GM18868 (cell line): Measurements from ENCODE around the gene LRRC31.

Experiments used
- ATAC-seq: cut with Tn5 transposase; IDR thresholded peaks from one replicate; pipeline ENCODE4 v1.9.1; 2021; ENCODE audit warnings: mild to moderate bottlenecking, moderate library complexity; ENCODE audit not compliant: unreplicated experiment

LRRC31 gene

GRCh38 chr3:169864270-169864669 is 5.5 kb downstream of the LRRC31 start:
- ATAC-seq, result no peak

GRCh38 chr3:169863458-169863899 is 6.3 kb downstream of the LRRC31 start:
- ATAC-seq, result no peak

- ATAC-seq, result no peak
Measured at GRCh38 chr3:169861871-169862270, 7.9 kb downstream of the LRRC31 start.

GRCh38 chr3:169857811-169858210 is 11.9 kb downstream of the LRRC31 start:
- no peak for ATAC-seq

- ATAC-seq, result no peak
Measured at GRCh38 chr3:169855514-169855913, 14.2 kb downstream of the LRRC31 start.

- ATAC-seq, result no peak
Measured at GRCh38 chr3:169850618-169851017, 19.1 kb downstream of the LRRC31 start.

DNA sequence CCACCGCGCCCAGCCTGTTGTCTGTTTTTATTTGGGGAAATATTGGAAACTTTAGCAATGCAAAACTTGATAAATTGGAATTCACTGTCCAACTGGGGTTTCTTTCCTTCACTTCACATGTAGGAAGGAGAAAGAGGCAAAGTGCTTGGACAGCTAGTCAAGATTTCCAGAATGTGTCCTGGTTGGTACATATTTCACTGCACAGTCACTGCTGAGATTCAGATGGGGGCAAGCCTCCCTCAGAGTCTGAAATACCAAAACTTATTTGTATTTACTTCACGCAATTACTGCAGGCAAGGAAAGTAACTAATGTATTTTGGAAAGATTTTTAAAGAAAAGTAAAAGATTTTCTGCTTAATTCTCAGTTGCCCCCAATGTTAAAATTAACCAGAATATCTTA is 21.0 kb downstream of the LRRC31 start:
- ATAC-seq, result no peak

DNA sequence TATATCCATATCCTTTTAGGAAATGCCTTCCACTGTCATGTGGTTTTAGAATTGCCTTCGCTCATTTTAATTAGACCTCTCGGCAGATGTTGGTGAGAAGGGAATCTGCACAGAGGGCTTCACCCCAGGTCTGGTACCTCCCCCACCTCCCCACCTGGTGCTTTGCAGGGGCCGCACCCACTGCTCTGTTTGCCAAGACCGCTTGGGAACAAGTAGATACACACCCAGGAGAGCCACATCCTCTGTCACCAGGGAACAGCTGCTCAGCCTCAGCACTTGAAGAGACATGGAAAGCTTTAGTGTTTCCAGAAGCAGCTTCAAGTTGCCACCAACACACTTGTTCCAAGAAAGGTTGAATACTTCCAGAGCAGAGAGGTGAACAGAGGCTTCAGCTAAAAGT is 21.8 kb downstream of the LRRC31 start:
- no peak for ATAC-seq

DNA sequence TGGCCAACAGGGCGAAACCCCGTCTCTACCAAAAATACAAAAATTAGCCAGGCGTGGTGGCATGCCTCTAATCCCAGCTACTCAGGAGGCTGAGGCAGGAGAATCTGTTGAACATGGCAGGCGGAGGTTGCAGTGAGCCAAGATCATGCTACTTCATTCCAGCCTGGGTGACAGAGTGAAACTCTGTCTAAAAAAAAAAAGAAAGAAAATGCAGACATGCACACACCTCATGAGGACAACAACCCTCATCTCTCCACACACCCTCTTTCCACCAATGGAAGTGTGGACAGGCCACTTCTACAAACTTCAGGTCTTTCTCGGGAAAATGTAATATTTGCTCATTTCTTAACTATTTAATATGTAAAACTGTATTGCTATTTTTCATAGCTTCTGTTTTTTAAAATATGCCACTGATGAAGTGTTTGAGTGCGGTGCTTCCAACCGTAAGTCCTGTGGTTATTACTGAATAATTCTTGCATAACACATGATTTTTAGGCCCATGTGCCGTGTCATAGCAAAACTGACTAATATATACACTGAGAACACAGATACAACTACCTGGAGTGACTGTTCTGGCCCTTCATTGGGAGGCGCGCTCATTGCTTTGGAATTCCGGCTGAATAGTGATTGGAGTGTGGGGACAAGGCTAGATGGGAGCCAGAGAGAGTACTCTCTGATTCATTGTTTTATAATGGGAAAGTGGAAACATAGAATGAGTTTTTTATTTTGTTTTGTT is 23.1 kb downstream of the LRRC31 start:
- ATAC-seq, result peak; percentile 99

- ATAC-seq, result no peak
Measured at GRCh38 chr3:169842960-169843359, 26.8 kb downstream of the LRRC31 start.

DNA sequence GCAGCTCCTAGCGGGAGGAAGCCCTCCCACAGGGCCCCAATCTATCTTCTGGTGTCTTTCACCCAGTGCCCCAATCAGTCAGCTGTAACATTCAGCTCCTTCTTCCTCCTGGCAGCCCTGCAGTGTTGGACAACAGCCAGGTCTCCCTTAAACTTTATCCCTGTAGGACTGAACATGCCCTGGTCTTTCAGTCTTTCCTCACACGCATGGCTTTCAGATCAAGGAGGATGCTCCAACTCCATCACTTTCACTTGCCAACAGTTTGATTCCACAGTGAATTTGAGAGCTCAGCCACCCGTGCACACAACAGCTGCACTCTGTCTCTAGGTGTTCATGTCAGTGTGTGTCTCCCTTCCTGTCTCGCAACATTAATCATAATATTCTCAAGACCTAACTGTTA is 28.6 kb downstream of the LRRC31 start:
- peak; percentile 89 for ATAC-seq

- ATAC-seq, result no peak
Measured at GRCh38 chr3:169838511-169839030, 31.2 kb downstream of the LRRC31 start.

- ATAC-seq, result no peak
Measured at GRCh38 chr3:169836942-169837275, 32.8 kb downstream of the LRRC31 start.

DNA sequence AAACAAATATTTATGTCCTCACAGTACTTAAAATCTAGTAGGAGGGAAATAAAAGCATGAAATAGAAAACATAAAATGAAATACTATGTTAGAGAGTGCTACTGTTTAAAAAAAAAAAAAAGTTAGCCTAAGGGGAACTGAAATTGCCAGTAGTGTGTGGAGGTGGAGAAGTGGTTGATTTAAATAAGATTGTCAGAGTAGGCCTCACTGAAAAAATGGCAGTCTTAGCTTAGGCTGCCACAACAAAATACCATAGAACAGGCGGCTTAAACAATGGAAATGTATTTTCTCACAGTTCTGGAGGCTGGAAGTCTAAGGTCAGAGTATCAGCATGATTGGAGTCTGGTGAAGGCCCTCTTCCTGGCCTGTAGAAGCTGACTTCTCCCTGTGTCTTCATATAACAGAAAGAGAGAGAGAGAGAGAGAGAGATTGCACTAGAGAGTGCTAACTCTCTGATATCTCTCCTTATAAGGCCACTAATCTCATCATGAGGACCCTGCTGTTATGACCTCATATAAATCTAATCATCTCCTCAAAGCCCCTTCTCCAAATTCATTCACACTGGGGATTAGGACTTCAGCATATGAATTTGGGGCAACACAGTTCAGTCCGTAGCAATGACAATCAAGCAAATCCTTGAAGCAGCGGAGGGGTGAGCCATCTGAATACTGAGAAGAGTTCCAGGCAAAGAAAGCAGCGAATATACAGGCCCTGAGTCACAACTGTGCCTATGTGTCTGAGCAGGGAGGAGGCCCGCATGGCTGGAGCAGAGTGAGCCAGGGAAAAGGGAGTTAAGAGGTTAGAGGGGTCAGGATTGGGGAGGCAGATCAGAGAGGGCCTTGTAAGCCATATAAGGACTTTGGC is 33.4 kb downstream of the LRRC31 start:
- ATAC-seq, result peak; percentile 87

GRCh38 chr3:169835533-169835932 is 34.2 kb downstream of the LRRC31 start:
- peak; percentile 11 for ATAC-seq

GRCh38 chr3:169827712-169828111 is 42.0 kb downstream of the LRRC31 start:
- no peak for ATAC-seq

- no peak for ATAC-seq
Measured at GRCh38 chr3:169825316-169825715, 44.4 kb downstream of the LRRC31 start.

- no peak for ATAC-seq
Measured at GRCh38 chr3:169822983-169823382, 46.8 kb downstream of the LRRC31 start.

DNA sequence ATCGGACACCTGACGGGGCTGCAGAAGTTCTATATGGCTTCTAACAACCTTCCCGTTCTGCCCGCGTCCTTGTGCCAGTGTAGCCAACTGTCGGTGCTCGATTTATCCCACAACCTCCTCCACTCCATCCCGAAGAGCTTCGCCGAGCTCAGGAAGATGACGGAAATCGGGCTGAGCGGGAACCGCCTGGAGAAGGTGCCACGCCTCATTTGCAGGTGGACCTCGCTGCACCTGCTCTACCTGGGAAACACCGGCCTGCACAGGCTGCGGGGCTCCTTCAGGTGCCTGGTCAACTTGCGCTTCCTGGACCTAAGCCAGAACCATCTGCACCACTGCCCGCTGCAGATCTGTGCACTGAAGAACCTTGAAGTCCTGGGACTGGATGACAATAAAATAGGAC is 47.2 kb downstream of the LRRC31 start:
- no peak for ATAC-seq

- ATAC-seq, result no peak
Measured at GRCh38 chr3:169822091-169822490, 47.6 kb downstream of the LRRC31 start.

DNA sequence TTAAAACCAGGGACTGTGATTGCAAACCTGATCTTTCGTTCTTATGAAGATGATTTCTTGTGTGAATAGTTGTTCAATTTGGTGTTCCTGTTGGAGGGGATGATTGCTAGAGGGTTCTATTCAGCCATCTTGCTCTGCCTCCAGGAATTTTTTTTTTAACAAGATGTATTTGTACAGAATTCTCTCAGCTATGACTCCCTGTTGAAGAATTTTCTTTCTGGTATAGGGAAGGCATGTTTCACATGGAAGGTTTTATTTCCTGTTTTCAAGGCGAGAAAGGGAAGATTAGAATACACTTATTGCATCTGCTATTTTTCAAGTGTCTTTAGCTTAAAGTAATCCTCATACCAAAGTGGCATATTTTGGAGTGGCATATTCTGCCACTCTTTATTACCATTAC is 51.4 kb downstream of the LRRC31 start:
- ATAC-seq, result no peak

- no peak for ATAC-seq
Measured at GRCh38 chr3:169815590-169816150, 54.1 kb downstream of the LRRC31 start.
